ENCODE results near the gene AFF3. TPM values are rescaled to one million over a fixed set of nuclear protein-coding genes. Genes with fewer than 3 reads are reported as not detected.

The AFF3 gene
- total and polyA plus RNA-seq, 2 of the 4 experiments (the other 2 are of a cell fraction): 12.9 to 14.3 TPM

GRCh38 chr2:99651930-99652670 lies 490.3 kb downstream of the AFF3 start:
- CTCF ChIA-PET: interaction anchor here (0.6 to 0.7 kb wide), 2 partner anchors 65 to 399 kb away, joined by 3 read pairs; no protein-coding TSS in a partner anchor
- TF ChIP-seq CEBPB (IDR thresholded peaks at IDR 0.05; ENCODE audit: low read depth, low read length) (no peak), SMC3 (IDR thresholded peaks at IDR 0.05; ENCODE audit: low read depth, low read length) (no peak), RFX5 (IDR thresholded peaks at IDR 0.05; ENCODE audit: low read depth, low read length) (no peak), USF2 (IDR thresholded peaks at IDR 0.05; ENCODE audit: low read depth, low read length) (no peak), CTCF (conservative IDR thresholded peaks at IDR 0.05; ENCODE audit: low read depth, low read length) (no peak), NFE2L2 (IDR thresholded peaks at IDR 0.05; ENCODE audit: low read depth, low read length) (no peak), ELK1 (IDR thresholded peaks at IDR 0.05; ENCODE audit: borderline replicate concordance, low read depth, low read length) (no peak), BHLHE40 (IDR thresholded peaks at IDR 0.05; ENCODE audit: low read depth, low read length) (no peak), MAFK (IDR thresholded peaks at IDR 0.05; ENCODE audit: low read depth, low read length) (no peak), POLR2A (IDR thresholded peaks at IDR 0.05; ENCODE audit: low read depth, low read length) (no peak), RAD21 (IDR thresholded peaks at IDR 0.05; ENCODE audit: low read length) (no peak), CHD1 (IDR thresholded peaks at IDR 0.05; ENCODE audit: low read depth, low read length) (no peak), RCOR1 (IDR thresholded peaks at IDR 0.05; ENCODE audit: insufficient replicate concordance, low read length) (no peak), MAZ (IDR thresholded peaks at IDR 0.05; ENCODE audit: borderline replicate concordance, low read depth, low read length) (no peak)

More at GRCh38 chr2:99651930-99652670, 490.3 kb downstream of the AFF3 start:
- Histone ChIP-seq H4K5ac (ENCODE audit: low read depth, low read length) (peak overlapping the region; percentile 12; the same call in 1 of the 2 replicates), H2BK120ac (ENCODE audit: low read depth, low read length) (peak overlapping the region; percentile 76), H3K9ac (ENCODE audit: low read depth, low read length) (no peak overlapping the region), H3K4me2 (ENCODE audit: low read depth, low read length) (0 out of 2 replicates have a peak overlapping the region, but pooled peaks have one; percentile 46), H4K91ac (ENCODE audit: insufficient read depth, low read depth, low read length) (peak overlapping the region; percentile 62), H2BK5ac (ENCODE audit: low read depth, low read length, poor library complexity, severe bottlenecking) (peak overlapping the region; percentile 70), H3K4me3 (ENCODE audit: insufficient read depth, low read depth, low read length) (no peak overlapping the region), H2BK15ac (ENCODE audit: low read depth, low read length) (peak overlapping the region; percentile 45; the same call in 2 of the 3 replicates), H2BK20ac (ENCODE audit: low read depth, low read length) (peak overlapping the region; percentile 83), H3K23ac (ENCODE audit: low read depth, low read length) (peak overlapping the region; percentile 4; the same call in 1 of the 2 replicates), H3K14ac (replicated peaks; ENCODE audit: low read depth, low read length) (peak overlapping the region; percentile 24), H4K20me1 (ENCODE audit: insufficient read depth, low read length) (0 out of 2 replicates have a peak, but pooled peaks cover 9% of the 10 kb centered on the region), H2AFZ (replicated peaks; ENCODE audit: low read length, poor library complexity) (peak overlapping the region; percentile 16), H2AK5ac (ENCODE audit: low read depth, low read length) (peak overlapping the region; percentile 60; the same call in 1 of the 2 replicates), H3K56ac (ENCODE audit: extremely low read depth, insufficient read depth, low read length) (no peak overlapping the region), H3K18ac (ENCODE audit: low read depth, low read length) (peak overlapping the region; percentile 68), H3K9me3 (ENCODE audit: control insufficient read depth, insufficient read depth, low read length) (no peaks in the 10 kb centered on the region), H3K27me3 (ENCODE audit: control insufficient read depth, insufficient read depth, low read length) (no peaks in the 10 kb centered on the region), H3K36me3 (ENCODE audit: control insufficient read depth, insufficient read depth, low read length) (no peaks in the 10 kb centered on the region), H3K4ac (ENCODE audit: low read depth, low read length) (peak overlapping the region; percentile 74), H3K4me1 (ENCODE audit: control insufficient read depth, insufficient read depth, low read length) (peaks cover 34% of the 10 kb centered on the region), H3K9me1 (ENCODE audit: insufficient read depth, low read length) (peaks cover 28% of the 10 kb centered on the region), H2AK9ac (replicated peaks; ENCODE audit: low read depth, low read length, poor library complexity) (peak overlapping the region; percentile 90), H3K27ac (ENCODE audit: insufficient read depth, low read length) (peak overlapping the region; percentile 18), H4K8ac (ENCODE audit: low read depth in 2 of 2, low read length in 2 of 2) (peak overlapping the region; percentile 14 to 57; a peak in 2 of 4 replicates), H3K79me1 (ENCODE audit: low read depth in 1 of 2, low read length in 2 of 2) (peaks cover 2 to 3% of the 10 kb centered on the region in 2 experiments; a peak in 1 of 4 replicates)
- dilution Hi-C loops (cut with HindIII; ENCODE audit: low sequenced_read_pairs, unreplicated experiment): no loop called here
- DNase-seq: peak; percentile 75
- ATAC-seq (ENCODE audit: low read depth): peak; percentile 65
- no TSS peak for BruUV-seq (replicated peaks)
- POLR2A ChIA-PET (ENCODE audit: unreplicated experiment): no interaction called here
- in situ Hi-C loops (cut with MboI; ENCODE audit: low sequenced_read_pairs): no loop called here
- intact Hi-C loops (cut with micrococcal nuclease): no loop called here
- WGBS, 2 experiments (ENCODE audit: extremely low coverage in 2 of 2, insufficient read length in 1 of 2): 67% methylated on average over 1 of the region's 9 CpGs; no CpG with 5 or more reads in 1 of the 2 experiments

Measured in IMR-90 (cell line).